ENCODE results near the gene KLHL6. TPM values are rescaled to one million over a fixed set of nuclear protein-coding genes. Genes with fewer than 3 reads are reported as not detected.

KLHL6 gene
- total RNA-seq, 1 experiment from 2014 or later: not detected

DNA sequence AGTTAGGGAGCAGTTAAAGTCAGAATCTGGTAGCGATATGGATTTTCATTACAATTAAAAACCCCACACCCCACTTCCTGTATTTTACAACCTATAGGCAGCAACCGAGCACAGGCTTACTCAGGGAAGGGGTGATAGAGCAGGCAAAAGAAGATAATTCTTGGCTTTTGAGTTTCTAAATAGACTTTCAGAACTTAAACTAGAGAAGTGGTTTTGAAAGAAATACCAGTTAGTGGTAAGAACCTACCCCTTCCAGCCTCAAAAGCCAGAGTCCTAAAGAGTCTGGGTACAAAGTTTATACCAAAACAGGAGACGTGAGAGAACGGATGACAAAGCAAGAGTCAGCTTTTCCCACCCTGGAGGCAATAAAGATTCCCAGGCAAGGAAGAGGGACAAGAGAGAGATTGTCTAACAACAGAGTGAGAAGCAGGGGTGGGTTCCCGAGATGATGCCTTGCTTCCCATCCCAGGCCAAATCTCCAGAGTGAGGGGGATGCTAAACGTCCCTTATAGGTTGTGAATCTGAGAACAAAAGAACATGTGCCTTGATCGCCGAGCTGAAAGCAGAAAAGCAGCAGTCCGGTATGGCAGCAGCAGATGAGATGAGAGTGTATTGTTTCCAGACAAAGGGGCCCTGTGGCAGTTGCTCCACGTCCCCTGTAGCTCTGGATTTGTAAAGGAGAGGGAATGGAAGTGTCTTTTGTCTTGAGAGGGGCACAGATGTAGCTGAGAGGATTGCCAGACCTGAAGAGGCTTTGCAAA is 36.8 kb downstream of the KLHL6 start:
- Histone ChIP-seq H3K4me1 (ENCODE audit: insufficient read depth, low read length) (peaks cover 9% of the 10 kb centered on the region; the same call in 1 of the 2 replicates), H3K23me2 (ENCODE audit: insufficient read length, low read depth, low read length, poor library complexity, severe bottlenecking) (no peaks in the 10 kb centered on the region), H3K79me2 (ENCODE audit: insufficient read depth, low read length) (no peaks in the 10 kb centered on the region), H3K9me3 (ENCODE audit: control insufficient read depth, low read depth, low read length) (no peaks in the 10 kb centered on the region), H3K18ac (ENCODE audit: insufficient read length, low read depth, low read length) (peak overlapping the region; percentile 23), H3T11ph (ENCODE audit: low read length) (no peak overlapping the region), H3K27ac (ENCODE audit: insufficient read length, low read depth, low read length) (no peak overlapping the region), H2BK12ac (ENCODE audit: insufficient read length, low read depth, low read length) (no peak overlapping the region), H2AK5ac (ENCODE audit: insufficient read length, low read length) (no peak overlapping the region), H4K91ac (ENCODE audit: insufficient read length, low read depth, low read length) (no peak overlapping the region), H4K8ac (replicated peaks; ENCODE audit: insufficient read length, low read depth, low read length) (no peak overlapping the region), H2BK120ac (ENCODE audit: low read depth, low read length, poor library complexity, severe bottlenecking) (no peak overlapping the region), H4K5ac (ENCODE audit: insufficient read length, low read depth, low read length) (peak overlapping the region; percentile 91), H2BK5ac (ENCODE audit: insufficient read length, low read length) (no peak overlapping the region), H3K79me1 (ENCODE audit: insufficient read depth, low read depth, low read length, poor library complexity, severe bottlenecking) (no peaks in the 10 kb centered on the region), H2AFZ (ENCODE audit: low read length) (peak overlapping the region; percentile 94), H3K56ac (ENCODE audit: insufficient read length, low read depth, low read length) (no peak overlapping the region), H3K9ac (ENCODE audit: extremely low read depth, insufficient read length, low read length) (no peak overlapping the region), H2BK20ac (ENCODE audit: low read depth, low read length, poor library complexity, severe bottlenecking) (no peak overlapping the region), H3K14ac (ENCODE audit: insufficient read depth, low read length) (peak overlapping the region; percentile 6; the same call in 1 of the 2 replicates), H4K20me1 (ENCODE audit: control insufficient read depth, insufficient read depth, insufficient read length) (no peaks in the 10 kb centered on the region), H3K4me2 (ENCODE audit: insufficient read depth, insufficient read length, low read length) (no peak overlapping the region), H3K4ac (ENCODE audit: low read depth, low read length) (no peak overlapping the region), H3K27me3 (ENCODE audit: insufficient read depth, low read length) (no peaks in the 10 kb centered on the region; the same call in 1 of the 2 replicates), H2BK15ac (ENCODE audit: low read depth, low read length) (no peak overlapping the region), H3K23ac (ENCODE audit: insufficient read length, low read depth, low read length) (no peak overlapping the region)
- DNase-seq: no peak
- Mint-ChIP-seq H3K4me3 (no peak overlapping the region; a peak in 1 of 5 replicates), H3K36me3 (ENCODE audit: insufficient read depth in 1 of 3, low read depth in 3 of 3) (peaks cover 0 to 3% (median 2%) of the 10 kb centered on the region in 3 experiments; a peak in 1 of 7 replicates), H3K9me3 (peaks cover 0 to 3% of the 10 kb centered on the region in 2 experiments; a peak in 1 of 5 replicates), H3K4me1 (peaks cover 40 to 44% of the 10 kb centered on the region in 2 experiments), H3K27ac (peak overlapping the region in 2 of 3 experiments; percentile 16 to 78; a peak in 5 of 7 replicates), H3K27me3 (ENCODE audit: low read depth) (peaks cover 6% of the 10 kb centered on the region)
- TF ChIP-seq, protein P1, sequence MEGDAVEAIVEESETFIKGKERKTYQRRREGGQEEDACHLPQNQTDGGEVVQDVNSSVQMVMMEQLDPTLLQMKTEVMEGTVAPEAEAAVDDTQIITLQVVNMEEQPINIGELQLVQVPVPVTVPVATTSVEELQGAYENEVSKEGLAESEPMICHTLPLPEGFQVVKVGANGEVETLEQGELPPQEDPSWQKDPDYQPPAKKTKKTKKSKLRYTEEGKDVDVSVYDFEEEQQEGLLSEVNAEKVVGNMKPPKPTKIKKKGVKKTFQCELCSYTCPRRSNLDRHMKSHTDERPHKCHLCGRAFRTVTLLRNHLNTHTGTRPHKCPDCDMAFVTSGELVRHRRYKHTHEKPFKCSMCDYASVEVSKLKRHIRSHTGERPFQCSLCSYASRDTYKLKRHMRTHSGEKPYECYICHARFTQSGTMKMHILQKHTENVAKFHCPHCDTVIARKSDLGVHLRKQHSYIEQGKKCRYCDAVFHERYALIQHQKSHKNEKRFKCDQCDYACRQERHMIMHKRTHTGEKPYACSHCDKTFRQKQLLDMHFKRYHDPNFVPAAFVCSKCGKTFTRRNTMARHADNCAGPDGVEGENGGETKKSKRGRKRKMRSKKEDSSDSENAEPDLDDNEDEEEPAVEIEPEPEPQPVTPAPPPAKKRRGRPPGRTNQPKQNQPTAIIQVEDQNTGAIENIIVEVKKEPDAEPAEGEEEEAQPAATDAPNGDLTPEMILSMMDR (conservative IDR thresholded peaks at IDR 0.05): no peak
- no CpG with 5 or more reads among the region's 10 CpGs for WGBS (ENCODE audit: extremely low coverage, insufficient read length, low lambda C conversion rate)

Data from H9 (cell line).